ENCODE results near the gene PCCA.

GRCh38 chr13:100175803-100176182 lies 86.9 kb downstream of the PCCA start:
- TF ChIP-seq, protein P1, sequence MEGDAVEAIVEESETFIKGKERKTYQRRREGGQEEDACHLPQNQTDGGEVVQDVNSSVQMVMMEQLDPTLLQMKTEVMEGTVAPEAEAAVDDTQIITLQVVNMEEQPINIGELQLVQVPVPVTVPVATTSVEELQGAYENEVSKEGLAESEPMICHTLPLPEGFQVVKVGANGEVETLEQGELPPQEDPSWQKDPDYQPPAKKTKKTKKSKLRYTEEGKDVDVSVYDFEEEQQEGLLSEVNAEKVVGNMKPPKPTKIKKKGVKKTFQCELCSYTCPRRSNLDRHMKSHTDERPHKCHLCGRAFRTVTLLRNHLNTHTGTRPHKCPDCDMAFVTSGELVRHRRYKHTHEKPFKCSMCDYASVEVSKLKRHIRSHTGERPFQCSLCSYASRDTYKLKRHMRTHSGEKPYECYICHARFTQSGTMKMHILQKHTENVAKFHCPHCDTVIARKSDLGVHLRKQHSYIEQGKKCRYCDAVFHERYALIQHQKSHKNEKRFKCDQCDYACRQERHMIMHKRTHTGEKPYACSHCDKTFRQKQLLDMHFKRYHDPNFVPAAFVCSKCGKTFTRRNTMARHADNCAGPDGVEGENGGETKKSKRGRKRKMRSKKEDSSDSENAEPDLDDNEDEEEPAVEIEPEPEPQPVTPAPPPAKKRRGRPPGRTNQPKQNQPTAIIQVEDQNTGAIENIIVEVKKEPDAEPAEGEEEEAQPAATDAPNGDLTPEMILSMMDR (conservative IDR thresholded peaks at IDR 0.05; ENCODE audit: low read depth in 2 of 2), result no peak
- TF ChIP-seq EZH2 (IDR thresholded peaks at IDR 0.05; ENCODE audit: low read depth, unreplicated experiment) (no peak), STAT1 (IDR thresholded peaks at IDR 0.05; ENCODE audit: unreplicated experiment) (no peak), ZNF331 (CRISPR knock-in tag; IDR thresholded peaks at IDR 0.05; ENCODE audit: low read depth) (no peak), JUNB (IDR thresholded peaks at IDR 0.05; ENCODE audit: unreplicated experiment) (no peak), CREB1 (CRISPR knock-in tag; IDR thresholded peaks at IDR 0.05; ENCODE audit: low read depth) (no peak), EZH2phosphoT487 (IDR thresholded peaks at IDR 0.05; ENCODE audit: unreplicated experiment) (no peak)

All from GM23338 (cell line).